K562 (cell line): ENCODE measurements around the gene ACP4. TPM values are rescaled to one million over a fixed set of nuclear protein-coding genes. Genes with fewer than 3 reads are reported as not detected.

Source experiments
- BCL6 ChIP-seq: fragments of 250-450 bp; sonication (Bioruptor Pico); IDR thresholded peaks from 2 replicates; pipeline ENCODE4 v1.4.0; 2020
- CBX8 ChIP-seq: fragments of 200-600 bp; sonication (generic); IDR thresholded peaks from 2 replicates; pipeline ENCODE4 v1.6.1; 2012; ENCODE audit warnings: borderline replicate concordance, mixed run types, low read depth, mild to moderate bottlenecking, moderate library complexity, mixed read lengths, low read length, control low read depth, inconsistent platforms; ENCODE audit not compliant: poor library complexity, severe bottlenecking; ENCODE audit errors: extremely low read depth
- DNMT1 ChIP-seq: fragments of 450-650 bp; IDR thresholded peaks from 2 replicates; pipeline ENCODE4 v1.6.1; 2016; ENCODE audit warnings: antibody characterized with exemption, mild to moderate bottlenecking
- HNRNPLL ChIP-seq: fragments of 200-400 bp; formaldehyde crosslinking; IDR thresholded peaks from 2 replicates; pipeline ENCODE4 v1.6.1; 2017; ENCODE audit warnings: low read length, low read depth, mild to moderate bottlenecking; ENCODE audit not compliant: poor library complexity, severe bottlenecking
- HNRNPUL1 ChIP-seq: fragments of 200-400 bp; formaldehyde crosslinking; IDR thresholded peaks from 2 replicates; pipeline ENCODE4 v1.6.1; 2017; ENCODE audit warnings: low read length
- NCOA6 ChIP-seq: fragments of 450-650 bp; IDR thresholded peaks from 2 replicates; pipeline ENCODE4 v1.6.1; 2017; ENCODE audit warnings: mild to moderate bottlenecking
- NR2F6 ChIP-seq: fragments of 450-650 bp; formaldehyde crosslinking; IDR thresholded peaks from 2 replicates; pipeline ENCODE4 v1.4.0; 2020; ENCODE audit warnings: mild to moderate bottlenecking
- NR4A1 ChIP-seq, 2 experiments: fragments of 250-450 bp in 1 of 2; fragments of 450-650 bp in 1 of 2; sonication (Bioruptor Pico) in 1 of 2; IDR thresholded peaks; 2 replicates each; pipeline versions ENCODE4 v1.4.0 to v1.6.1; 2016 to 2020; ENCODE audit warnings: mild to moderate bottlenecking in 2 of 2, missing compliant biosample characterization in 1 of 2, missing genetic modification characterization in 1 of 2, moderate library complexity in 1 of 2
- POLR2AphosphoS5 ChIP-seq: IDR thresholded peaks from 2 replicates; pipeline ENCODE4 v1.6.1; 2011; ENCODE audit warnings: mild to moderate bottlenecking, low read depth, low read length, moderate library complexity; ENCODE audit not compliant: control insufficient read depth, insufficient read depth
- POLR2B ChIP-seq: fragments of 450-650 bp; IDR thresholded peaks from 2 replicates; pipeline ENCODE4 v1.6.1; 2018; ENCODE audit warnings: low read depth; ENCODE audit not compliant: partially characterized antibody
- POLR2G ChIP-seq: fragments of 200-400 bp; formaldehyde crosslinking; IDR thresholded peaks from 2 replicates; pipeline ENCODE4 v1.6.1; 2017; ENCODE audit warnings: low read depth, mild to moderate bottlenecking, antibody characterized with exemption, low read length, moderate library complexity
- RB1 ChIP-seq: fragments of 450-650 bp; IDR thresholded peaks from 2 replicates; pipeline ENCODE4 v1.6.1; 2017; ENCODE audit warnings: low read depth, mild to moderate bottlenecking
- RBFOX2 ChIP-seq: fragments of 200-400 bp; formaldehyde crosslinking; IDR thresholded peaks from 2 replicates; pipeline ENCODE4 v1.6.1; 2017; ENCODE audit warnings: low read depth, mild to moderate bottlenecking, low read length, moderate library complexity
- RFX7 ChIP-seq: fragments of 250-450 bp; sonication (Bioruptor Pico); IDR thresholded peaks from 2 replicates; pipeline ENCODE4 v1.5.1; 2021; ENCODE audit warnings: mild to moderate bottlenecking
- TSC22D4 ChIP-seq: fragments of 450-650 bp; IDR thresholded peaks from 2 replicates; pipeline ENCODE4 v1.6.1; 2016; ENCODE audit warnings: missing genetic modification characterization, missing biosample characterization, control low read depth
- WHSC1 ChIP-seq: IDR thresholded peaks from one replicate; pipeline ENCODE4 v1.6.1; 2012; ENCODE audit warnings: low read length, control low read depth, inconsistent platforms
- YY1 ChIP-seq, 3 experiments: IDR thresholded peaks; 2 replicates each; pipeline ENCODE4 v1.6.1; 2011; ENCODE audit warnings: low read length in 2 of 3, mild to moderate bottlenecking in 2 of 3, moderate library complexity in 2 of 3, borderline replicate concordance in 1 of 3, control low read depth in 1 of 3, low read depth in 1 of 3; ENCODE audit not compliant: insufficient read depth in 3 of 3, insufficient replicate concordance in 2 of 3, control insufficient read depth in 1 of 3, insufficient read length in 1 of 3; ENCODE audit errors: extremely low read depth in 1 of 3
- ZNF324 ChIP-seq: fragments of 250-450 bp; sonication (Bioruptor Pico); IDR thresholded peaks from 2 replicates; pipeline ENCODE4 v1.4.0; 2020; ENCODE audit warnings: mild to moderate bottlenecking
- ZNF695 ChIP-seq: fragments of 450-650 bp; formaldehyde crosslinking; IDR thresholded peaks from 2 replicates; pipeline ENCODE4 v1.4.0; 2020; ENCODE audit warnings: mild to moderate bottlenecking, moderate library complexity
- ZSCAN32 ChIP-seq: fragments of 450-650 bp; formaldehyde crosslinking; IDR thresholded peaks from 2 replicates; pipeline ENCODE4 v1.4.0; 2020; ENCODE audit warnings: mild to moderate bottlenecking, moderate library complexity
- polyA plus RNA-seq, 8 experiments: library from polyadenylated mRNA; depleted of rRNA in 4 of 8; stranded (reverse) in 5 of 8; unstranded in 3 of 8; fragments of >200 nt; fragmentation: Nextera tagmentation in 2 of 8; fragmentation: Illumina TruSeq in 1 of 8; extraction: Ambion mirVana in 2 of 8; extraction: Trizol in 1 of 8; gene quantifications; 2 replicates each; pipeline versions ENCODE4 v1.2.1 to v1.2.3, GENCODE V29; 2011 to 2014; ENCODE audit warnings: inconsistent platforms in 1 of 8, missing spikeins in 1 of 8
- total RNA-seq, 7 experiments: library from RNA; depleted of rRNA in 6 of 7; stranded (reverse); fragments of >200 nt in 6 of 7; fragmentation: Illumina TruSeq in 2 of 7; extraction: Trizol in 2 of 7; gene quantifications; 2 replicates each; pipeline versions ENCODE4 v1.2.1 to v1.2.3, GENCODE V29; 2011 to 2021; ENCODE audit warnings: low replicate concordance in 1 of 7
- TF ChIP-seq, protein P1 (sequence below): sonication (generic); formaldehyde crosslinking; IDR thresholded peaks from 2 replicates; pipeline ENCODE4 v1.8.0; 2022; ENCODE audit warnings: mild to moderate bottlenecking, missing genetic modification reagents
- TF ChIP-seq, protein P2 (sequence below): fragments of 450-650 bp; formaldehyde crosslinking; IDR thresholded peaks from 2 replicates; pipeline ENCODE4 v1.4.0; 2020; ENCODE audit warnings: mild to moderate bottlenecking, moderate library complexity
- TF ChIP-seq, protein P3 (sequence below): fragments of 200-400 bp; formaldehyde crosslinking; IDR thresholded peaks from 2 replicates; pipeline ENCODE4 v1.6.1; 2017; ENCODE audit warnings: mild to moderate bottlenecking, low read depth, low read length, moderate library complexity

The ACP4 gene
- total and polyA plus RNA-seq, 9 of the 15 experiments (the other 6 are each of a cell fraction or from before 2014, with no cell fraction given), result not detected

DNA sequence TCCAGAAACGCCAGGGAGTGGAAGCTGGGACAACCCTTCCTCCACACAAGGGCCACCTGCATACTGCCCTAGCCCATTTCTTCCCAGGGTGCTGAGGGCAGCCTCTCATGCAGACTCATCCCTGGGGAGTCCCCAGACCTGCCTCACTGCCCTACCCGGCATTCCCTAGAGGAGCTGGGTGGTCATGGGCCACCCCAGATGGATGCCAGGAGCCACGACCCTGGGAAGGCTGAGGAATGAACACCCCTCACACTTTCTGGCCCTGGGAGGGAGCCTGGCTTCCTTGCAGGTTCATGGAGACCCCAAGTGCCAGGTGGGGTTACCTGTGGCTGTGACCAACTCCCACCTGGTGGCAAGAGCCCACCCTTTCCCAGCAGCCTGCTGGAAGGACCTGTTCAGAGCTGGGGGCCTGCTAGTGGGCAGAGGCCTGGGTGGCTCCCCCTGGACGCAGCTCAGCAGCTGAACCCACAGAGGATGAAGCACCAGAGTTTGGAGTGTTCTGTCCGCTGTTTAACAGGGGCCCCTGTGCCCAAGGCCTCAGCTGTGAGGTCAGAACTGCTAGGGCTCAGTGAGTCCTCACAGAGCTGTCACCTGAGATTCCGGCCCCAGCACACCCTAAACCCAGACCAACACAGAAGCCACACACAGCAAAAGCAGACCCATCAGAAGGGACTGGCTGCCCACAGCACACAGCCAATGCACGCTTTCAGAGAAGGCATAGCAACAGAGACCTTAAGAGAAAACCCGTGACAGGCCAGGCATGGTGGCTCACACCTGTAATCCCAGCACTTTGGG lies 6.6 kb downstream of the ACP4 start (continued):
- TF ChIP-seq ZSCAN32 (CRISPR knock-in tag) (no peak), ZNF324 (CRISPR knock-in tag) (no peak), DNMT1 (no peak), POLR2AphosphoS5 (peak; percentile 21; the same call in 1 of the 2 replicates), RBFOX2 (peak; percentile 79), RFX7 (CRISPR knock-in tag) (no peak), NCOA6 (no peak), NR2F6 (CRISPR knock-in tag) (no peak), HNRNPLL (no peak), POLR2G (peak; percentile 85), YY1 (IDR thresholded peaks at IDR 0.05; ENCODE audit: borderline replicate concordance in 1 of 3, control insufficient read depth in 1 of 3, extremely low read depth in 1 of 3, insufficient read depth in 3 of 3, insufficient read length in 1 of 3, insufficient replicate concordance in 2 of 3, low read depth in 1 of 3, low read length in 2 of 3) (peak in 1 of 3 experiments; percentile 6), WHSC1 (no peak), POLR2B (peak; percentile 15), BCL6 (CRISPR knock-in tag) (no peak), ZNF695 (no peak), HNRNPUL1 (no peak), CBX8 (no peak), TSC22D4 (no peak), RB1 (no peak), NR4A1 (CRISPR knock-in tag; IDR thresholded peaks at IDR 0.05) (no peak), NR4A1 (tag; IDR thresholded peaks at IDR 0.05) (no peak)
- TF ChIP-seq, protein P1, sequence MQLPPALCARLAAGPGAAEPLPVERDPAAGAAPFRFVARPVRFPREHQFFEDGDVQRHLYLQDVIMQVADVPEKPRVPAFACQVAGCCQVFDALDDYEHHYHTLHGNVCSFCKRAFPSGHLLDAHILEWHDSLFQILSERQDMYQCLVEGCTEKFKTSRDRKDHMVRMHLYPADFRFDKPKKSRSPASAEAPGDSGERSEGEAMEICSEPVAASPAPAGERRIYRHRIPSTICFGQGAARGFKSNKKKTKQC (CRISPR knock-in tag), result no peak
- TF ChIP-seq, protein P2, sequence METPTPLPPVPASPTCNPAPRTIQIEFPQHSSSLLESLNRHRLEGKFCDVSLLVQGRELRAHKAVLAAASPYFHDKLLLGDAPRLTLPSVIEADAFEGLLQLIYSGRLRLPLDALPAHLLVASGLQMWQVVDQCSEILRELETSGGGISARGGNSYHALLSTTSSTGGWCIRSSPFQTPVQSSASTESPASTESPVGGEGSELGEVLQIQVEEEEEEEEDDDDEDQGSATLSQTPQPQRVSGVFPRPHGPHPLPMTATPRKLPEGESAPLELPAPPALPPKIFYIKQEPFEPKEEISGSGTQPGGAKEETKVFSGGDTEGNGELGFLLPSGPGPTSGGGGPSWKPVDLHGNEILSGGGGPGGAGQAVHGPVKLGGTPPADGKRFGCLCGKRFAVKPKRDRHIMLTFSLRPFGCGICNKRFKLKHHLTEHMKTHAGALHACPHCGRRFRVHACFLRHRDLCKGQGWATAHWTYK (CRISPR knock-in tag), result no peak
- TF ChIP-seq, protein P3, sequence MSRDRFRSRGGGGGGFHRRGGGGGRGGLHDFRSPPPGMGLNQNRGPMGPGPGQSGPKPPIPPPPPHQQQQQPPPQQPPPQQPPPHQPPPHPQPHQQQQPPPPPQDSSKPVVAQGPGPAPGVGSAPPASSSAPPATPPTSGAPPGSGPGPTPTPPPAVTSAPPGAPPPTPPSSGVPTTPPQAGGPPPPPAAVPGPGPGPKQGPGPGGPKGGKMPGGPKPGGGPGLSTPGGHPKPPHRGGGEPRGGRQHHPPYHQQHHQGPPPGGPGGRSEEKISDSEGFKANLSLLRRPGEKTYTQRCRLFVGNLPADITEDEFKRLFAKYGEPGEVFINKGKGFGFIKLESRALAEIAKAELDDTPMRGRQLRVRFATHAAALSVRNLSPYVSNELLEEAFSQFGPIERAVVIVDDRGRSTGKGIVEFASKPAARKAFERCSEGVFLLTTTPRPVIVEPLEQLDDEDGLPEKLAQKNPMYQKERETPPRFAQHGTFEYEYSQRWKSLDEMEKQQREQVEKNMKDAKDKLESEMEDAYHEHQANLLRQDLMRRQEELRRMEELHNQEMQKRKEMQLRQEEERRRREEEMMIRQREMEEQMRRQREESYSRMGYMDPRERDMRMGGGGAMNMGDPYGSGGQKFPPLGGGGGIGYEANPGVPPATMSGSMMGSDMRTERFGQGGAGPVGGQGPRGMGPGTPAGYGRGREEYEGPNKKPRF, result no peak
